ENCODE results near the gene MYADM.

GRCh38 chr19:53882391-53883050, 14.8 kb downstream of the MYADM start:
- TF ChIP-seq NFYB (CRISPR knock-in tag; conservative IDR thresholded peaks at IDR 0.05; ENCODE audit: low read depth) (no peak), CTCF (IDR thresholded peaks at IDR 0.05) (no peak), FOXK1 (CRISPR knock-in tag; IDR thresholded peaks at IDR 0.05) (no peak), EMX1 (CRISPR knock-in tag; IDR thresholded peaks at IDR 0.05) (no peak), ZBTB21 (CRISPR knock-in tag; IDR thresholded peaks at IDR 0.05; ENCODE audit: borderline replicate concordance) (no peak), TCF7 (CRISPR knock-in tag; IDR thresholded peaks at IDR 0.05; ENCODE audit: low read depth) (no peak), ESRRA (CRISPR knock-in tag; IDR thresholded peaks at IDR 0.05; ENCODE audit: borderline replicate concordance) (no peak), NFE2L1 (CRISPR knock-in tag; IDR thresholded peaks at IDR 0.05) (no peak)
- TF ChIP-seq, protein P1, sequence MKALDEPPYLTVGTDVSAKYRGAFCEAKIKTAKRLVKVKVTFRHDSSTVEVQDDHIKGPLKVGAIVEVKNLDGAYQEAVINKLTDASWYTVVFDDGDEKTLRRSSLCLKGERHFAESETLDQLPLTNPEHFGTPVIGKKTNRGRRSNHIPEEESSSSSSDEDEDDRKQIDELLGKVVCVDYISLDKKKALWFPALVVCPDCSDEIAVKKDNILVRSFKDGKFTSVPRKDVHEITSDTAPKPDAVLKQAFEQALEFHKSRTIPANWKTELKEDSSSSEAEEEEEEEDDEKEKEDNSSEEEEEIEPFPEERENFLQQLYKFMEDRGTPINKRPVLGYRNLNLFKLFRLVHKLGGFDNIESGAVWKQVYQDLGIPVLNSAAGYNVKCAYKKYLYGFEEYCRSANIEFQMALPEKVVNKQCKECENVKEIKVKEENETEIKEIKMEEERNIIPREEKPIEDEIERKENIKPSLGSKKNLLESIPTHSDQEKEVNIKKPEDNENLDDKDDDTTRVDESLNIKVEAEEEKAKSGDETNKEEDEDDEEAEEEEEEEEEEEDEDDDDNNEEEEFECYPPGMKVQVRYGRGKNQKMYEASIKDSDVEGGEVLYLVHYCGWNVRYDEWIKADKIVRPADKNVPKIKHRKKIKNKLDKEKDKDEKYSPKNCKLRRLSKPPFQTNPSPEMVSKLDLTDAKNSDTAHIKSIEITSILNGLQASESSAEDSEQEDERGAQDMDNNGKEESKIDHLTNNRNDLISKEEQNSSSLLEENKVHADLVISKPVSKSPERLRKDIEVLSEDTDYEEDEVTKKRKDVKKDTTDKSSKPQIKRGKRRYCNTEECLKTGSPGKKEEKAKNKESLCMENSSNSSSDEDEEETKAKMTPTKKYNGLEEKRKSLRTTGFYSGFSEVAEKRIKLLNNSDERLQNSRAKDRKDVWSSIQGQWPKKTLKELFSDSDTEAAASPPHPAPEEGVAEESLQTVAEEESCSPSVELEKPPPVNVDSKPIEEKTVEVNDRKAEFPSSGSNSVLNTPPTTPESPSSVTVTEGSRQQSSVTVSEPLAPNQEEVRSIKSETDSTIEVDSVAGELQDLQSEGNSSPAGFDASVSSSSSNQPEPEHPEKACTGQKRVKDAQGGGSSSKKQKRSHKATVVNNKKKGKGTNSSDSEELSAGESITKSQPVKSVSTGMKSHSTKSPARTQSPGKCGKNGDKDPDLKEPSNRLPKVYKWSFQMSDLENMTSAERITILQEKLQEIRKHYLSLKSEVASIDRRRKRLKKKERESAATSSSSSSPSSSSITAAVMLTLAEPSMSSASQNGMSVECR (CRISPR knock-in tag; IDR thresholded peaks at IDR 0.05; ENCODE audit: borderline replicate concordance): no peak

Measured in WTC11 (cell line).